Thoracic aorta (tissue), 2 donors: Measurements from ENCODE around the gene ZNF831. TPM values are rescaled to one million over a fixed set of nuclear protein-coding genes. Genes with fewer than 3 reads are reported as not detected.

Source experiments
- ATAC-seq: fragments of 150-250 bp; one replicate; pipeline ENCODE4 v1.8.0; 2017; ENCODE audit warnings: low read depth; ENCODE audit not compliant: insufficient number of reproducible peaks, low FRiP score
- DNase-seq: peaks from one replicate; pipeline ENCODE4 v3.0.0-alpha.2; 2020; ENCODE audit warnings: low spot score
- H3K27ac ChIP-seq, 2 donors: fragments of 200-600 bp; sonication (generic); 1 replicate in 1 of 2; 2 replicates in 1 of 2; pipeline ENCODE4 v1.5.1; 2016; ENCODE audit warnings: mild to moderate bottlenecking in 2 of 2, moderate library complexity in 2 of 2
- H3K27me3 ChIP-seq: fragments of 200-600 bp; sonication (generic); replicated peaks from 2 replicates; pipeline ENCODE4 v1.6.0; 2016; ENCODE audit warnings: mild to moderate bottlenecking; ENCODE audit not compliant: insufficient read depth
- H3K36me3 ChIP-seq: fragments of 200-600 bp; sonication (generic); one replicate; pipeline ENCODE4 v1.5.1; 2016
- H3K4me1 ChIP-seq, 2 donors: fragments of 200-600 bp; sonication (generic); 1 replicate in 1 of 2; 2 replicates in 1 of 2; pipeline versions ENCODE4 v1.5.1 to v1.6.0; 2016; ENCODE audit warnings: low read depth in 2 of 2, mild to moderate bottlenecking in 1 of 2; ENCODE audit not compliant: control insufficient read depth in 1 of 2
- H3K4me3 ChIP-seq: fragments of 200-600 bp; sonication (generic); 2 replicates; pipeline ENCODE4 v1.5.1; 2016; ENCODE audit warnings: mild to moderate bottlenecking
- H3K9me3 ChIP-seq: fragments of 200-600 bp; sonication (generic); 2 replicates; pipeline ENCODE4 v1.5.1; 2016
- total RNA-seq, 2 donors: library from RNA; depleted of rRNA; stranded (reverse); fragments of >200 nt; gene quantifications; one replicate each; pipeline versions ENCODE4 v1.1.0 to v1.2.3, GENCODE V29; 2016
- TF ChIP-seq, protein P1 (sequence below): fragments of 200-600 bp; sonication (generic); IDR thresholded peaks from one replicate; pipeline ENCODE4 v1.5.1; 2019; ENCODE audit warnings: antibody characterized with exemption

Gene ZNF831
- total RNA-seq, 2 donors from 2014 or later: 1.1 to 1.3 TPM

DNA sequence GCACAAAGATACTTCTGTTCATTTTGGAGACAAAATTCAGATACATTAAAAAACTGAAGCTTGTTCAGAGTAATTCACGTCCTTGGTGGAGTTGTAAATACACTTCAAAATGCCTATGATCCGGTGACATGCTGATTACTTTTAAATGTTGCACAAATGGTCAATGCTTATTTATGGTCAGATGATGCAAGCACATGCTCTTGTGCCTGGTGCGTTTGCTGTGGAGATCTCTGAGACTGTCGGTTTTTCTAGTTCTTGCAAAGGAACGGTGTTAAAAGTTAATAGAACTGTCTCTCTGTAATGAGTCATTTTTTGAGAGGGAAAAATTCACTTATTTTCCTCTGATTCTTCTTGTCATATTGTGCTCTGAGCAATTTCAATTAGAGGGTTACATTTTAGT lies 91.6 kb downstream of the ZNF831 start:
- H3K4me3 ChIP-seq: no peak overlapping the region
- no peak for ATAC-seq
- no peaks in the 10 kb centered on the region for H3K4me1 ChIP-seq
- no peak for DNase-seq
- no peaks in the 10 kb centered on the region for H3K27me3 ChIP-seq
- TF ChIP-seq, protein P1, sequence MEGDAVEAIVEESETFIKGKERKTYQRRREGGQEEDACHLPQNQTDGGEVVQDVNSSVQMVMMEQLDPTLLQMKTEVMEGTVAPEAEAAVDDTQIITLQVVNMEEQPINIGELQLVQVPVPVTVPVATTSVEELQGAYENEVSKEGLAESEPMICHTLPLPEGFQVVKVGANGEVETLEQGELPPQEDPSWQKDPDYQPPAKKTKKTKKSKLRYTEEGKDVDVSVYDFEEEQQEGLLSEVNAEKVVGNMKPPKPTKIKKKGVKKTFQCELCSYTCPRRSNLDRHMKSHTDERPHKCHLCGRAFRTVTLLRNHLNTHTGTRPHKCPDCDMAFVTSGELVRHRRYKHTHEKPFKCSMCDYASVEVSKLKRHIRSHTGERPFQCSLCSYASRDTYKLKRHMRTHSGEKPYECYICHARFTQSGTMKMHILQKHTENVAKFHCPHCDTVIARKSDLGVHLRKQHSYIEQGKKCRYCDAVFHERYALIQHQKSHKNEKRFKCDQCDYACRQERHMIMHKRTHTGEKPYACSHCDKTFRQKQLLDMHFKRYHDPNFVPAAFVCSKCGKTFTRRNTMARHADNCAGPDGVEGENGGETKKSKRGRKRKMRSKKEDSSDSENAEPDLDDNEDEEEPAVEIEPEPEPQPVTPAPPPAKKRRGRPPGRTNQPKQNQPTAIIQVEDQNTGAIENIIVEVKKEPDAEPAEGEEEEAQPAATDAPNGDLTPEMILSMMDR: no peak
- no peaks in the 10 kb centered on the region for H3K9me3 ChIP-seq
- H3K36me3 ChIP-seq: no peaks in the 10 kb centered on the region
- no peak overlapping the region for H3K27ac ChIP-seq

- Histone ChIP-seq H3K36me3 (no peaks in the 10 kb centered on the region), H3K27me3 (no peaks in the 10 kb centered on the region), H3K4me1 (no peaks in the 10 kb centered on the region), H3K9me3 (no peaks in the 10 kb centered on the region), H3K4me3 (no peak overlapping the region), H3K27ac (no peak overlapping the region)
- TF ChIP-seq, protein P1: no peak
- no peak for ATAC-seq
- no peak for DNase-seq
These were observed 94.6 kb downstream of the ZNF831 start for GRCh38 chr20:59258221-59258621.

GRCh38 chr20:59259946-59260345 lies 96.3 kb downstream of the ZNF831 start:
- ATAC-seq (no peak), DNase-seq (no peak)
- TF ChIP-seq, protein P1: no peak
- H3K27ac ChIP-seq: no peak overlapping the region
- H3K36me3 ChIP-seq: no peaks in the 10 kb centered on the region
- no peaks in the 10 kb centered on the region for H3K9me3 ChIP-seq
- no peak overlapping the region for H3K4me3 ChIP-seq
- H3K4me1 ChIP-seq: no peaks in the 10 kb centered on the region
- H3K27me3 ChIP-seq: no peaks in the 10 kb centered on the region

DNA sequence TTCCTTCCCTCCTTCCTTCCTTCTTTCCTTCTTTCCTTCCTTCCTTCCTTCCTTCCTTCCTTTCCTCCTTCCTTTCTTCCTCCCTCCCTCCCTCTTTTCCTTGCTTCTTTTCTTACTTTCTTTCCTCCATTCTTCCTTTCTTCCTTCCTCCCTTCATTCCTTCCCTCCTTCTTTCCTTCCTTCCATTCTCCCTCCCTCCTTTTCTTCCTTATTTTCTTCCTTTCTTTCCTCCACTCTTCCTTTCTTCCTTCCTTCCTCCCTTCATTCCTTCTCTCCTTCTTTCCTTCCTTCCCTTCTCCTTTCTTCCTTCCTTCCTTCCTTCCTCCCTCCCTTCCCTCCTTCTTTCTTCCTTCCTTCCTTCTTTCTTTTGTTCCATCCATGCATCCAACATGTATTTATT lies 101.7 kb downstream of the ZNF831 start:
- no peaks in the 10 kb centered on the region for H3K27me3 ChIP-seq
- TF ChIP-seq, protein P1: no peak
- DNase-seq (no peak), ATAC-seq (no peak)
- no peak overlapping the region for H3K27ac ChIP-seq
- H3K4me1 ChIP-seq: no peaks in the 10 kb centered on the region
- H3K4me3 ChIP-seq: no peak overlapping the region
- H3K9me3 ChIP-seq: no peaks in the 10 kb centered on the region
- H3K36me3 ChIP-seq: no peaks in the 10 kb centered on the region

DNA sequence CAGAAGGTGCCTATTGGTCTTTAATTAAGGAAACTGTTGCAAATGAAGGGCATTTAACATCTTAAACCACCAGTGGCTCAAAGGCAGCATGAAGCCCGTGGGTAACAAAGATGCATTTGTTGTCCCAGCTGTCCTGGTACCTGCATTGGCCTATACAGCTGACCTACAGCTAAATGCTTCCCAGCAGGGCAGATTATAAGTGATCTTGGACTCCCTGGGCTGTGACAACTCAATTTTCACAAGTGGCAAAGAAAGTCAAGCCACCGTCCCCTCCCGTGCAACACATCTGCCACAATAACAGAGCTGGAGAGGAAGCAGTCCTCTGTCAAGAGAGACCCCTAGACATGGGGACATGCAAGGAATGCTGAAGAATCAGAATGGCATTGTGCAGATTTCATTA lies 105.2 kb downstream of the ZNF831 start:
- H3K27me3 ChIP-seq: no peaks in the 10 kb centered on the region
- H3K4me1 ChIP-seq: no peaks in the 10 kb centered on the region
- ATAC-seq (no peak), DNase-seq (no peak)
- H3K4me3 ChIP-seq: no peak overlapping the region
- H3K27ac ChIP-seq: no peak overlapping the region
- TF ChIP-seq, protein P1: no peak
- H3K36me3 ChIP-seq: no peaks in the 10 kb centered on the region
- no peaks in the 10 kb centered on the region for H3K9me3 ChIP-seq
